GM19395 (cell line): ENCODE measurements around the gene ALDH3B2.

Experiments
- ATAC-seq: cut with Tn5 transposase; IDR thresholded peaks from one replicate; pipeline ENCODE4 v1.9.1; 2021; ENCODE audit warnings: mild to moderate bottlenecking, moderate library complexity; ENCODE audit not compliant: unreplicated experiment

Gene ALDH3B2

GRCh38 chr11:67615728-67616430, 58.5 kb downstream of the ALDH3B2 start:
- no peak for ATAC-seq

GRCh38 chr11:67614730-67615714, 59.4 kb downstream of the ALDH3B2 start:
- no peak for ATAC-seq

- ATAC-seq, result peak; percentile 80
Observed at GRCh38 chr11:67613960-67614715, 60.3 kb downstream of the ALDH3B2 start.

GRCh38 chr11:67613313-67613959, 61.0 kb downstream of the ALDH3B2 start:
- ATAC-seq, result no peak

- no peak for ATAC-seq
Observed at GRCh38 chr11:67612751-67613150, 61.7 kb downstream of the ALDH3B2 start.
